Panc1 (cell line): ENCODE results near the gene C1orf159. TPM values are rescaled to one million over a fixed set of nuclear protein-coding genes. Genes with fewer than 3 reads are reported as not detected.

Experiments
- ATAC-seq: fragments of 200-7000 bp; cut with Tn5 transposase; 2 replicates; pipeline ENCODE4 v1.9.1; 2020; ENCODE audit warnings: mild to moderate bottlenecking, moderate library complexity
- BruUV-seq: library from RNA; stranded (reverse); fragments of 400-500 nt; replicated peaks from 2 replicates; lab custom pipeline; 2021; lab: Mats Ljungman, UMichigan
- CTCF ChIA-PET: fragments of 300-600 bp; sonication (Branson Sonifier 250); formaldehyde crosslinking; loops from one replicate; lab custom pipeline; 2022; ENCODE audit warnings: antibody characterized with exemption; lab: Charles Lee
- POLR2A ChIA-PET: fragments of 300-600 bp; sonication (Branson Sonifier 250); formaldehyde crosslinking; loops from one replicate; lab custom pipeline; 2022; ENCODE audit warnings: antibody characterized with exemption; lab: Charles Lee
- DNase-seq: peaks from one replicate; pipeline ENCODE4 v3.0.0-alpha.2; 2010; ENCODE audit warnings: low read depth, low spot score
- H3K27ac ChIP-seq: 2 replicates; pipeline ENCODE4 v1.5.1; 2011; ENCODE audit warnings: mild to moderate bottlenecking, low read length, inconsistent platforms
- H3K27me3 ChIP-seq: fragments of 200-500 bp; sonication (Bioruptor generic); 2 replicates; pipeline ENCODE4 v1.6.0; 2014; ENCODE audit warnings: low read length, inconsistent platforms; ENCODE audit not compliant: control insufficient read depth, insufficient read depth
- H3K36me3 ChIP-seq: fragments of 200-500 bp; sonication (Bioruptor generic); 2 replicates; pipeline ENCODE4 v1.5.1; 2014; ENCODE audit warnings: inconsistent platforms, mild to moderate bottlenecking, low read length, moderate library complexity; ENCODE audit not compliant: control insufficient read depth, insufficient read depth
- H3K4me1 ChIP-seq: 2 replicates; pipeline ENCODE4 v1.5.1; 2011; ENCODE audit warnings: inconsistent platforms, mild to moderate bottlenecking, low read length, moderate library complexity; ENCODE audit not compliant: control insufficient read depth, insufficient read depth
- H3K4me3 ChIP-seq, 2 experiments: 2 replicates each; pipeline ENCODE4 v1.5.1; 2011 to 2012; ENCODE audit warnings: low read depth in 2 of 2, low read length in 2 of 2, mild to moderate bottlenecking in 2 of 2, inconsistent platforms in 1 of 2, moderate library complexity in 1 of 2
- H3K9me3 ChIP-seq: fragments of 200-500 bp; sonication (Bioruptor generic); 2 replicates; pipeline ENCODE4 v1.5.1; 2014; ENCODE audit warnings: low read depth, mild to moderate bottlenecking, inconsistent platforms, low read length, moderate library complexity; ENCODE audit not compliant: control insufficient read depth, insufficient read depth
- POLR2AphosphoS5 ChIP-seq: IDR thresholded peaks from 2 replicates; pipeline ENCODE4 v1.6.1; 2012; ENCODE audit warnings: mild to moderate bottlenecking, low read depth, low read length, moderate library complexity
- TCF7L2 ChIP-seq: IDR thresholded peaks from 2 replicates; pipeline ENCODE4 v1.6.1; 2011; ENCODE audit warnings: mild to moderate bottlenecking, low read depth, low read length, inconsistent platforms
- in situ Hi-C: cut with HindIII; loops from 2 replicates; pipeline ENCODE4 v1.10.0; 2016; ENCODE audit warnings: low sequenced_read_pairs, low pct_unique_long_range_greater_than_20kb
- intact Hi-C: fragments of 100-400 bp; cut with micrococcal nuclease; formaldehyde crosslinking; loops from one replicate; pipeline ENCODE4 v1.10.0; 2022; ENCODE audit not compliant: unreplicated experiment
- total RNA-seq: library from RNA; stranded (reverse); gene quantifications from one replicate; pipeline ENCODE4 v1.2.1, GENCODE V29; 2021; ENCODE audit not compliant: unreplicated experiment
- TF ChIP-seq, protein P1 (sequence below): fragments of 450-650 bp; IDR thresholded peaks from 2 replicates; pipeline ENCODE4 v1.5.1; 2017; ENCODE audit warnings: mild to moderate bottlenecking
- TF ChIP-seq, protein P2 (sequence below), 2 experiments: IDR thresholded peaks; 2 replicates each; pipeline ENCODE4 v1.6.1; 2011 to 2012; ENCODE audit warnings: low read depth in 2 of 2, control low read depth in 1 of 2, low read length in 1 of 2, mild to moderate bottlenecking in 1 of 2, moderate library complexity in 1 of 2; ENCODE audit not compliant: insufficient read depth in 1 of 2

The C1orf159 gene
- total RNA-seq, 1 experiment from 2014 or later, result 28.8 TPM

DNA sequence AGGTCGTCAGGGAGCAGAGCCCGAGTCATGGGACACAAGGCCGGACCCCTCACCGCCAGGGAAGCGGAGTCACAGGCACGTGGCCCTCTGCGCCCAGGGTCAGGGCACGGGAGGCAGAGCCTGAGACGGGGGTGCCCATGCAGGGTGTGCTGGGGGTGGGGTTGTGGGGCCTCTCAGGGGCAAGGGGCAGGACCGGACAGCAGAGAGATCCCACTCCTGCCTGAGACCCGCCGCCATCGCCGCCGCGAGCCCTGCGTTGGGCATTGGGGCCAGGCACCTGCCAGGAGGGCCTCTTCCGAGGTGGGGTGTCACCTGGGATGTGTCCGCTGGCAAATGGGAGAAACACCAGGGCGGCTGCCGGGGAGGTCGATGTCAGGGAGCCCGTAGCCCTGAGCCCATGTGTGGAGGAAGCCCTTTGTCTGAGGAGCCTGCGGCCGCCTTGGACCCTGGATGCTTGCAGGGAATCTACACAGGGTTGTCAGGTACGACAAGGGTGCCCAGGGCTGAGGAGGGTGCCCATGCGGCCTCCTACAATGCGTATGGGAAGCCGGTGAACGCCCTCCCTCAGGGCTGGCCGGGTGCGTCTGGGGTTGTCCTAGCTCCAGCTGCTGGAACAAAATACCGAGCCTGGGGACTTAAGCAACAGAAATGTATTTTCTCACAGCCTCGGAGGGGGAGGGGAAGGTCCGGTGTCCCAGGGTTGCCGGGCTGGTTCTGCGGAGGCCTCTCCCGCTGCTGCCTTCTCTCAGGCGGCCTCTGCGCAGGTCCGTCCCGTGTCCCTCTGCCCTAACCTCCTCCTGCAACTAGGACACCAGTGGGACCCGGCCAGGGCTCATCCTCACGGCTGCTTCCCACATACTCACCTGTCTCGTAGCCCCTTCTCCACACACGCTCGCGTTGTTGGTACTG is 16.4 kb upstream of the C1orf159 start:
- H3K27me3 ChIP-seq, result no peaks in the 10 kb centered on the region
- in situ Hi-C loops, result no loop called here
- H3K4me3 ChIP-seq, result no peak overlapping the region
- POLR2A ChIA-PET, result no interaction called here
- no peak for TF ChIP-seq POLR2AphosphoS5
- TF ChIP-seq, protein P1, sequence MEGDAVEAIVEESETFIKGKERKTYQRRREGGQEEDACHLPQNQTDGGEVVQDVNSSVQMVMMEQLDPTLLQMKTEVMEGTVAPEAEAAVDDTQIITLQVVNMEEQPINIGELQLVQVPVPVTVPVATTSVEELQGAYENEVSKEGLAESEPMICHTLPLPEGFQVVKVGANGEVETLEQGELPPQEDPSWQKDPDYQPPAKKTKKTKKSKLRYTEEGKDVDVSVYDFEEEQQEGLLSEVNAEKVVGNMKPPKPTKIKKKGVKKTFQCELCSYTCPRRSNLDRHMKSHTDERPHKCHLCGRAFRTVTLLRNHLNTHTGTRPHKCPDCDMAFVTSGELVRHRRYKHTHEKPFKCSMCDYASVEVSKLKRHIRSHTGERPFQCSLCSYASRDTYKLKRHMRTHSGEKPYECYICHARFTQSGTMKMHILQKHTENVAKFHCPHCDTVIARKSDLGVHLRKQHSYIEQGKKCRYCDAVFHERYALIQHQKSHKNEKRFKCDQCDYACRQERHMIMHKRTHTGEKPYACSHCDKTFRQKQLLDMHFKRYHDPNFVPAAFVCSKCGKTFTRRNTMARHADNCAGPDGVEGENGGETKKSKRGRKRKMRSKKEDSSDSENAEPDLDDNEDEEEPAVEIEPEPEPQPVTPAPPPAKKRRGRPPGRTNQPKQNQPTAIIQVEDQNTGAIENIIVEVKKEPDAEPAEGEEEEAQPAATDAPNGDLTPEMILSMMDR, result no peak
- TF ChIP-seq, protein P2, sequence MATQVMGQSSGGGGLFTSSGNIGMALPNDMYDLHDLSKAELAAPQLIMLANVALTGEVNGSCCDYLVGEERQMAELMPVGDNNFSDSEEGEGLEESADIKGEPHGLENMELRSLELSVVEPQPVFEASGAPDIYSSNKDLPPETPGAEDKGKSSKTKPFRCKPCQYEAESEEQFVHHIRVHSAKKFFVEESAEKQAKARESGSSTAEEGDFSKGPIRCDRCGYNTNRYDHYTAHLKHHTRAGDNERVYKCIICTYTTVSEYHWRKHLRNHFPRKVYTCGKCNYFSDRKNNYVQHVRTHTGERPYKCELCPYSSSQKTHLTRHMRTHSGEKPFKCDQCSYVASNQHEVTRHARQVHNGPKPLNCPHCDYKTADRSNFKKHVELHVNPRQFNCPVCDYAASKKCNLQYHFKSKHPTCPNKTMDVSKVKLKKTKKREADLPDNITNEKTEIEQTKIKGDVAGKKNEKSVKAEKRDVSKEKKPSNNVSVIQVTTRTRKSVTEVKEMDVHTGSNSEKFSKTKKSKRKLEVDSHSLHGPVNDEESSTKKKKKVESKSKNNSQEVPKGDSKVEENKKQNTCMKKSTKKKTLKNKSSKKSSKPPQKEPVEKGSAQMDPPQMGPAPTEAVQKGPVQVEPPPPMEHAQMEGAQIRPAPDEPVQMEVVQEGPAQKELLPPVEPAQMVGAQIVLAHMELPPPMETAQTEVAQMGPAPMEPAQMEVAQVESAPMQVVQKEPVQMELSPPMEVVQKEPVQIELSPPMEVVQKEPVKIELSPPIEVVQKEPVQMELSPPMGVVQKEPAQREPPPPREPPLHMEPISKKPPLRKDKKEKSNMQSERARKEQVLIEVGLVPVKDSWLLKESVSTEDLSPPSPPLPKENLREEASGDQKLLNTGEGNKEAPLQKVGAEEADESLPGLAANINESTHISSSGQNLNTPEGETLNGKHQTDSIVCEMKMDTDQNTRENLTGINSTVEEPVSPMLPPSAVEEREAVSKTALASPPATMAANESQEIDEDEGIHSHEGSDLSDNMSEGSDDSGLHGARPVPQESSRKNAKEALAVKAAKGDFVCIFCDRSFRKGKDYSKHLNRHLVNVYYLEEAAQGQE (IDR thresholded peaks at IDR 0.05; ENCODE audit: insufficient read depth in 1 of 2, low read depth in 2 of 2, low read length in 1 of 2), result no peak
- no peak for TF ChIP-seq TCF7L2
- no TSS peak for BruUV-seq
- DNase-seq (no peak), ATAC-seq (no peak)
- no peak overlapping the region for H3K27ac ChIP-seq
- CTCF ChIA-PET, result no interaction called here
- no peaks in the 10 kb centered on the region for H3K4me1 ChIP-seq
- intact Hi-C loops, result no loop called here
- H3K9me3 ChIP-seq, result no peaks in the 10 kb centered on the region
- H3K36me3 ChIP-seq, result no peaks in the 10 kb centered on the region

DNA sequence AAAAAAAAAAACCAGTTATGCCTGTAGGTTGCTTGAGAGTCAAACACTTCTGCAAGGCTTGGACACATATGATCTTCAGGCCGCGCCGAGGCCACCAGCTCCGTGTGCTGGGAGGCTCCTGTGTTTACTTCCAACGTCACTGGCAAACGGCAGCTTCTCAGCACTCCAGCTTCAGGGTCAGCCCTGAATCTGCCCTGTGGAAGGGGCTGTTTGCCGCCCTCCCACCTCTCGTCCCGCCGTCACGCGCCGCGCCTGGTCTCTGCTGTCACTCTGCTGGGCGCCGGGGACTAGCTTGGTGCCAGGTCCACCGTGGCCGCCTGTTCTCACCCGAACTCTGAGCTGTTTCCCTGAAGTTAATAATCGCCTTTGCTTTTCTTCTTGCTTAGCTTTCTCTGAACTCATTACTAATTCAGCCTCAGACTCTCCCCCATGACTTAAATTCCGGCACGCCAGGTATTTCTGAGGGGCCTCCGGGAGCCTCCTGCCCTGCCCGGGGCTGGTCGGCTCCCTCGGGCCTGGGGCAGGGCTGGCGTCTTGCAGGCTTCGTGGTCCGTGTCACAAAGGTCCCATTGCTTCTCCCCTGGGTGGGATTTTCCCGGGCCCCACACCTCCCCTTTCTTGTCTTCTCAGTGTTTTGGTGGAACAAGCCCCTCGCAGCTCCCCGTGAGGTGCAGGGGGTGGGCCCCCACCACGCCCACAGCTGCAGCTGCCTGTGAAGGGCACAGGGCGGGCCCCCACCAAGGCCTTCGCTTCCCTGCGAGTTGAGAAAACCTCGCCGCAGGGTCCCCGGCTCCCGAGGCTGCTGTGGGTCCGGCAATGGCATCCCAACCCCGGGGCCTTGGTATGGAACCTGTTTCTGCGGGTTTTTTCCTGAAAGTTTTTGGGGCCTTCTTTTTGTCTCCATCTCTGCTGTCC is 14.6 kb upstream of the C1orf159 start:
- Histone ChIP-seq H3K36me3 (no peaks in the 10 kb centered on the region), H3K27me3 (no peaks in the 10 kb centered on the region), H3K4me3 (no peak overlapping the region), H3K4me1 (no peaks in the 10 kb centered on the region), H3K27ac (no peak overlapping the region), H3K9me3 (no peaks in the 10 kb centered on the region)
- intact Hi-C loops (no loop called here), in situ Hi-C loops (no loop called here)
- DNase-seq, result no peak
- no TSS peak for BruUV-seq
- ChIA-PET POLR2A (no interaction called here), CTCF (no interaction called here)
- TF ChIP-seq, protein P1, result no peak
- no peak for ATAC-seq
